Measurements from ENCODE around the gene PSORS1C1. TPM values are rescaled to one million over a fixed set of nuclear protein-coding genes. Genes with fewer than 3 reads are reported as not detected.

Gene PSORS1C1
- total and polyA plus RNA-seq, 7 donors = 0.03 to 0.47 (median 0.07) TPM; not detected in 1

DNA sequence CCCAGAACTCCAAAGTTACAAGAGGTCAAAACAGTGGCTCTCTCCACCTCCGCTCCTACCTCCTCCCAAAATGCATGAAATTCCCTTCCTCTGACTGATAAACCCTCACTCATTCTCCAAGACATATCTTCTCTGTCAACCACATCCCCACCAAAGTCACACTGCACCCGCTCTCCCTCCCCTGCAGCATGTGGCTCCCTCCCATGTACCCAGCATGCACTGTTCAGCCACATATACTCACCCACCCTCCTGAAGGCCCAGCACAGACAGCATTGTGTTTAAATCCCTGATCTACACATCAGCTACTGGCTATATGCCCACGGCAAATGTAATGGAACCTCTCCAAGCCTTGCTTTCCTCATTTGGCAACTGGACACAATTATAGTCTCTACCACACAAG lies 61.4 kb downstream of the PSORS1C1 start:
- H3K4me1 ChIP-seq = no peaks in the 10 kb centered on the region
- ATAC-seq (no peak), DNase-seq (no peak)
- TF ChIP-seq, protein P1, sequence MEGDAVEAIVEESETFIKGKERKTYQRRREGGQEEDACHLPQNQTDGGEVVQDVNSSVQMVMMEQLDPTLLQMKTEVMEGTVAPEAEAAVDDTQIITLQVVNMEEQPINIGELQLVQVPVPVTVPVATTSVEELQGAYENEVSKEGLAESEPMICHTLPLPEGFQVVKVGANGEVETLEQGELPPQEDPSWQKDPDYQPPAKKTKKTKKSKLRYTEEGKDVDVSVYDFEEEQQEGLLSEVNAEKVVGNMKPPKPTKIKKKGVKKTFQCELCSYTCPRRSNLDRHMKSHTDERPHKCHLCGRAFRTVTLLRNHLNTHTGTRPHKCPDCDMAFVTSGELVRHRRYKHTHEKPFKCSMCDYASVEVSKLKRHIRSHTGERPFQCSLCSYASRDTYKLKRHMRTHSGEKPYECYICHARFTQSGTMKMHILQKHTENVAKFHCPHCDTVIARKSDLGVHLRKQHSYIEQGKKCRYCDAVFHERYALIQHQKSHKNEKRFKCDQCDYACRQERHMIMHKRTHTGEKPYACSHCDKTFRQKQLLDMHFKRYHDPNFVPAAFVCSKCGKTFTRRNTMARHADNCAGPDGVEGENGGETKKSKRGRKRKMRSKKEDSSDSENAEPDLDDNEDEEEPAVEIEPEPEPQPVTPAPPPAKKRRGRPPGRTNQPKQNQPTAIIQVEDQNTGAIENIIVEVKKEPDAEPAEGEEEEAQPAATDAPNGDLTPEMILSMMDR (IDR thresholded peaks at IDR 0.05) = no peak
- no peak overlapping the region for H3K4me3 ChIP-seq
- intact Hi-C loops (cut with DNase I) = no loop called here
- 58 to 66% (median 64%) methylated on average over 3 of the region's 3 CpGs for WGBS, 3 donors
- H3K9me3 ChIP-seq = no peaks in the 10 kb centered on the region
- no peaks in the 10 kb centered on the region for H3K27me3 ChIP-seq (ENCODE audit: insufficient read depth in 3 of 3, low read length in 2 of 3)
- no peaks in the 10 kb centered on the region for H3K36me3 ChIP-seq (ENCODE audit: insufficient read depth in 1 of 2, low read depth in 1 of 2)
- no peak overlapping the region for H3K27ac ChIP-seq

GRCh38 chr6:31178143-31179041 lies 63.8 kb downstream of the PSORS1C1 start:
- intact Hi-C loops (cut with DNase I) = no loop called here
- ATAC-seq (no peak), DNase-seq (no peak)
- Histone ChIP-seq H3K4me1 (no peaks in the 10 kb centered on the region), H3K4me3 (no peak overlapping the region), H3K36me3 (ENCODE audit: insufficient read depth in 1 of 2, low read depth in 1 of 2) (no peaks in the 10 kb centered on the region), H3K27me3 (ENCODE audit: insufficient read depth in 3 of 3, low read length in 2 of 3) (no peaks in the 10 kb centered on the region), H3K27ac (no peak overlapping the region), H3K9me3 (no peaks in the 10 kb centered on the region)
- TF ChIP-seq, protein P1 (IDR thresholded peaks at IDR 0.05) = no peak
- WGBS, 3 donors = 61 to 78% (median 74%) methylated on average over 8 of the region's 8 CpGs

DNA sequence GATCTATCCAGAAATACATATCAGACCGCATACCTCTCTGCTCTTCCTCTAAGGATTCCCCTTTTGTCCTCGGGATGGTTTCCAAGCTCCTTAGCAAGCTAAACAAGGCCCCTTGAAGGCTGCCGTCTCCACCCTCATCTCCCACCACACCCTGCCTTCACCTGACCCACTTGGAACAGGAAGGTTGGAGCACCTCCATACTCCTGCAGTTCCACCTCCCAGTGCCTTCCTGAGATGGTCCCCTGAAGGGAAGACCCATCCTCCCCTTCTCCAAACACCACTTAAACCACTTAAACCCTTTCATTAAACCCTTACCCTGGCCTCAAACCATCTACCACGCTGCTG lies 64.4 kb downstream of the PSORS1C1 start:
- no peak for ATAC-seq
- H3K4me1 ChIP-seq = no peaks in the 10 kb centered on the region
- no peaks in the 10 kb centered on the region for H3K9me3 ChIP-seq
- no peak for DNase-seq
- 59 to 81% (median 67%) methylated on average over 4 of the region's 4 CpGs for WGBS, 3 donors
- no peaks in the 10 kb centered on the region for H3K36me3 ChIP-seq (ENCODE audit: insufficient read depth in 1 of 2, low read depth in 1 of 2)
- no peaks in the 10 kb centered on the region for H3K27me3 ChIP-seq (ENCODE audit: insufficient read depth in 3 of 3, low read length in 2 of 3)
- no peak overlapping the region for H3K4me3 ChIP-seq
- intact Hi-C loops (cut with DNase I) = no loop called here
- TF ChIP-seq, protein P1 (IDR thresholded peaks at IDR 0.05) = no peak
- no peak overlapping the region for H3K27ac ChIP-seq

DNA sequence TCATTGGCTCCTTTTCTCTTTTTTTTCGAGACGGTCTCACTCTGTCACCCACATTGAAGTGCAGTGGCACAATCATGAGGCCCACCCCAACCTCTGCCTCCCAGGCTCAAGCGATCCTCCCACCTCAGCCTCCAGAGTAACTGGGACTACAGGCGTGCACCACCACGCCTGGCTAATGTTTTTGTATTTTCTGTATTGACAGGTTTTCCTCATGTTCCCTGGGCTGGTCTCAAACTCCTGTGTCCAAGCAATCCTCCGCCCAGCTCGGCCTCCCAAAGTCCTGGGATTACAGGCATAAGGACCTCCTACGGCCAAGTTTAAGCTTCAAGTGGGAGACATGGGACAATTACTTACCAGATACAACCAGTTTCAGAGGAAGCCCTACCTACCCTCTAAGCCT lies 65.3 kb downstream of the PSORS1C1 start:
- Histone ChIP-seq H3K27me3 (ENCODE audit: insufficient read depth in 3 of 3, low read length in 2 of 3) (no peaks in the 10 kb centered on the region), H3K36me3 (ENCODE audit: insufficient read depth in 1 of 2, low read depth in 1 of 2) (no peaks in the 10 kb centered on the region), H3K4me3 (peak overlapping the region; percentile 52), H3K27ac (no peak overlapping the region), H3K9me3 (no peaks in the 10 kb centered on the region), H3K4me1 (no peaks in the 10 kb centered on the region)
- DNase-seq (no peak), ATAC-seq (no peak)
- TF ChIP-seq, protein P1 (IDR thresholded peaks at IDR 0.05) = no peak
- WGBS, 3 donors = 95 to 98% (median 96%) methylated on average over 8 of the region's 8 CpGs
- intact Hi-C loops (cut with DNase I) = no loop called here

All from psoas muscle (tissue), 8 donors.